ENCODE measurements around the gene PARVB. TPM values are rescaled to one million over a fixed set of nuclear protein-coding genes. Genes with fewer than 3 reads are reported as not detected.

Gene PARVB
- total and polyA plus RNA-seq, 9 of the 15 experiments (the other 6 are each of a cell fraction or from before 2014, with no cell fraction given), result 1.1 to 59.2 (median 29.2) TPM

DNA sequence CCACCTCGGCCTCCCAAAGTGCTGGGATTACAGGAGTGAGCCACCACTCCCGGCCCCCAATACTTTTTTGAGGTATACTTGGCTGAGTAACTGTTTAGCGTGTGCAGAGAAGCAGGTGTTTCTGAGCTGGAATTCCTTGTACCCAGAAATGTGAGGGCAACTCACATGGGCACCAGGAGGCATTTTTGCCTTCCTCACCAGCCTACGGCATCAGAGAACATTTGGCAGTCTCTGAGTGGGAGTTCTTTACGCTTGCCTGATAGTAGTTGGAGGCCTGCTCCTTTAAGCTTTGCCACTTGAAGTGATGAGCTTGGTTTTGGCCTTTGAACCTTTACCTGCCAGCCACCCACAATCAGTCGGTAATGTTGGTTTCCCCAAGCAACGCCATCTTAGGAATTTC, 9.2 kb downstream of the PARVB start:
- ChIA-PET CTCF (ENCODE audit: low intra/inter-chr PET ratio) (no interaction called here), POLR2A (interaction anchor here (0.6 kb wide), 1 partner anchor 21 kb away, joined by 3 read pairs; no protein-coding TSS in a partner anchor)
- 90% methylated on average over 5 of the region's 7 CpGs for WGBS (ENCODE audit: insufficient coverage, low coverage, missing lambda C conversion rate)
- peaks cover 6% of the 10 kb centered on the region; the same call in 2 of the 3 replicates for H3K36me3 ChIP-seq (ENCODE audit: control insufficient read depth, insufficient read depth, low read length)
- H4K20me1 ChIP-seq (replicated peaks; ENCODE audit: control insufficient read depth, insufficient read depth, low read length), result 0 out of 2 replicates have a peak, but pooled peaks cover 2% of the 10 kb centered on the region
- no peak overlapping the region for H3K4me3 ChIP-seq
- BruUV-seq (replicated peaks), result no TSS peak
- in situ Hi-C loops (cut with MboI) (no loop called here), intact Hi-C loops (cut with micrococcal nuclease) (no loop called here)
- H3K4me1 ChIP-seq (replicated peaks in 1 of 2; ENCODE audit: control insufficient read depth in 2 of 2, insufficient read depth in 2 of 2, low read length in 2 of 2), result peaks cover 14 to 15% of the 10 kb centered on the region in 2 experiments
- no peak overlapping the region for H3K4me2 ChIP-seq (ENCODE audit: insufficient read depth, low read length)
- no peak overlapping the region for H3K27ac ChIP-seq (ENCODE audit: extremely low read depth, low read depth, low read length)
- DNase-seq (ENCODE audit: extremely low read depth in 1 of 4, low spot score in 3 of 4), result no peak
- no peaks in the 10 kb centered on the region for H3K27me3 ChIP-seq (ENCODE audit: control insufficient read depth in 2 of 2, insufficient read depth in 2 of 2, low read length in 2 of 2)
- no peak for ATAC-seq
- peaks cover 61% of the 10 kb centered on the region for H3K79me2 ChIP-seq (ENCODE audit: control insufficient read depth, insufficient read depth, low read length)
- H3K9ac ChIP-seq (ENCODE audit: insufficient read depth in 1 of 2, low read depth in 2 of 2, low read length in 2 of 2), result no peak overlapping the region
- no peak overlapping the region for H2AFZ ChIP-seq (ENCODE audit: low read depth, low read length)
- no peak for FAIRE-seq
- peaks cover 2% of the 10 kb centered on the region for H3K9me1 ChIP-seq (ENCODE audit: control insufficient read depth, insufficient read depth, low read length)
- H3K9me3 ChIP-seq (replicated peaks; ENCODE audit: control insufficient read depth, insufficient read depth, low read depth, low read length), result no peaks in the 10 kb centered on the region
- no peak for TF ChIP-seq MAFG (tag; conservative IDR thresholded peaks at IDR 0.05)
- TF ChIP-seq, protein P1, sequence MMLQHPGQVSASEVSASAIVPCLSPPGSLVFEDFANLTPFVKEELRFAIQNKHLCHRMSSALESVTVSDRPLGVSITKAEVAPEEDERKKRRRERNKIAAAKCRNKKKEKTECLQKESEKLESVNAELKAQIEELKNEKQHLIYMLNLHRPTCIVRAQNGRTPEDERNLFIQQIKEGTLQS (IDR thresholded peaks at IDR 0.05), result no peak
- TF ChIP-seq, protein P1 (CRISPR knock-in tag; conservative IDR thresholded peaks at IDR 0.05), result no peak
- TF ChIP-seq, protein P2, sequence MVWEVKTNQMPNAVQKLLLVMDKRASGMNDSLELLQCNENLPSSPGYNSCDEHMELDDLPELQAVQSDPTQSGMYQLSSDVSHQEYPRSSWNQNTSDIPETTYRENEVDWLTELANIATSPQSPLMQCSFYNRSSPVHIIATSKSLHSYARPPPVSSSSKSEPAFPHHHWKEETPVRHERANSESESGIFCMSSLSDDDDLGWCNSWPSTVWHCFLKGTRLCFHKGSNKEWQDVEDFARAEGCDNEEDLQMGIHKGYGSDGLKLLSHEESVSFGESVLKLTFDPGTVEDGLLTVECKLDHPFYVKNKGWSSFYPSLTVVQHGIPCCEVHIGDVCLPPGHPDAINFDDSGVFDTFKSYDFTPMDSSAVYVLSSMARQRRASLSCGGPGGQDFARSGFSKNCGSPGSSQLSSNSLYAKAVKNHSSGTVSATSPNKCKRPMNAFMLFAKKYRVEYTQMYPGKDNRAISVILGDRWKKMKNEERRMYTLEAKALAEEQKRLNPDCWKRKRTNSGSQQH (CRISPR knock-in tag; IDR thresholded peaks at IDR 0.05), result no peak
- TF ChIP-seq, protein P3, sequence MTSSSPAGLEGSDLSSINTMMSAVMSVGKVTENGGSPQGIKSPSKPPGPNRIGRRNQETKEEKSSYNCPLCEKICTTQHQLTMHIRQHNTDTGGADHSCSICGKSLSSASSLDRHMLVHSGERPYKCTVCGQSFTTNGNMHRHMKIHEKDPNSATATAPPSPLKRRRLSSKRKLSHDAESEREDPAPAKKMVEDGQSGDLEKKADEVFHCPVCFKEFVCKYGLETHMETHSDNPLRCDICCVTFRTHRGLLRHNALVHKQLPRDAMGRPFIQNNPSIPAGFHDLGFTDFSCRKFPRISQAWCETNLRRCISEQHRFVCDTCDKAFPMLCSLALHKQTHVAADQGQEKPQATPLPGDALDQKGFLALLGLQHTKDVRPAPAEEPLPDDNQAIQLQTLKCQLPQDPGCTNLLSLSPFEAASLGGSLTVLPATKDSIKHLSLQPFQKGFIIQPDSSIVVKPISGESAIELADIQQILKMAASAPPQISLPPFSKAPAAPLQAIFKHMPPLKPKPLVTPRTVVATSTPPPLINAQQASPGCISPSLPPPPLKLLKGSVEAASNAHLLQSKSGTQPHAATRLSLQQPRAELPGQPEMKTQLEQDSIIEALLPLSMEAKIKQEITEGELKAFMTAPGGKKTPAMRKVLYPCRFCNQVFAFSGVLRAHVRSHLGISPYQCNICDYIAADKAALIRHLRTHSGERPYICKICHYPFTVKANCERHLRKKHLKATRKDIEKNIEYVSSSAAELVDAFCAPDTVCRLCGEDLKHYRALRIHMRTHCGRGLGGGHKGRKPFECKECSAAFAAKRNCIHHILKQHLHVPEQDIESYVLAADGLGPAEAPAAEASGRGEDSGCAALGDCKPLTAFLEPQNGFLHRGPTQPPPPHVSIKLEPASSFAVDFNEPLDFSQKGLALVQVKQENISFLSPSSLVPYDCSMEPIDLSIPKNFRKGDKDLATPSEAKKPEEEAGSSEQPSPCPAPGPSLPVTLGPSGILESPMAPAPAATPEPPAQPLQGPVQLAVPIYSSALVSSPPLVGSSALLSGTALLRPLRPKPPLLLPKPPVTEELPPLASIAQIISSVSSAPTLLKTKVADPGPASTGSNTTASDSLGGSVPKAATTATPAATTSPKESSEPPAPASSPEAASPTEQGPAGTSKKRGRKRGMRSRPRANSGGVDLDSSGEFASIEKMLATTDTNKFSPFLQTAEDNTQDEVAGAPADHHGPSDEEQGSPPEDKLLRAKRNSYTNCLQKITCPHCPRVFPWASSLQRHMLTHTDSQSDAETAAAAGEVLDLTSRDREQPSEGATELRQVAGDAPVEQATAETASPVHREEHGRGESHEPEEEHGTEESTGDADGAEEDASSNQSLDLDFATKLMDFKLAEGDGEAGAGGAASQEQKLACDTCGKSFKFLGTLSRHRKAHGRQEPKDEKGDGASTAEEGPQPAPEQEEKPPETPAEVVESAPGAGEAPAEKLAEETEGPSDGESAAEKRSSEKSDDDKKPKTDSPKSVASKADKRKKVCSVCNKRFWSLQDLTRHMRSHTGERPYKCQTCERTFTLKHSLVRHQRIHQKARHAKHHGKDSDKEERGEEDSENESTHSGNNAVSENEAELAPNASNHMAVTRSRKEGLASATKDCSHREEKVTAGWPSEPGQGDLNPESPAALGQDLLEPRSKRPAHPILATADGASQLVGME (CRISPR knock-in tag; IDR thresholded peaks at IDR 0.05), result no peak
- TF ChIP-seq SIX5 (IDR thresholded peaks at IDR 0.05; ENCODE audit: borderline replicate concordance in 1 of 2, insufficient read depth in 1 of 2, low read depth in 1 of 2, low read length in 2 of 2), result no peak
- no peak for TF ChIP-seq MTF1 (CRISPR knock-in tag; IDR thresholded peaks at IDR 0.05; ENCODE audit: borderline replicate concordance)
- TF ChIP-seq ADNP (tag; IDR thresholded peaks at IDR 0.05), result no peak
- TF ChIP-seq ZKSCAN3 (CRISPR knock-in tag; IDR thresholded peaks at IDR 0.05), result no peak
- TF ChIP-seq DDX20 (tag; IDR thresholded peaks at IDR 0.05; ENCODE audit: low read depth), result no peak
- TF ChIP-seq PHF20 (IDR thresholded peaks at IDR 0.05; ENCODE audit: partially characterized antibody), result no peak
- TF ChIP-seq NR2F6 (CRISPR knock-in tag; IDR thresholded peaks at IDR 0.05), result no peak
- no peak for TF ChIP-seq ZNF695 (CRISPR knock-in tag; IDR thresholded peaks at IDR 0.05)
- TF ChIP-seq, protein P4, sequence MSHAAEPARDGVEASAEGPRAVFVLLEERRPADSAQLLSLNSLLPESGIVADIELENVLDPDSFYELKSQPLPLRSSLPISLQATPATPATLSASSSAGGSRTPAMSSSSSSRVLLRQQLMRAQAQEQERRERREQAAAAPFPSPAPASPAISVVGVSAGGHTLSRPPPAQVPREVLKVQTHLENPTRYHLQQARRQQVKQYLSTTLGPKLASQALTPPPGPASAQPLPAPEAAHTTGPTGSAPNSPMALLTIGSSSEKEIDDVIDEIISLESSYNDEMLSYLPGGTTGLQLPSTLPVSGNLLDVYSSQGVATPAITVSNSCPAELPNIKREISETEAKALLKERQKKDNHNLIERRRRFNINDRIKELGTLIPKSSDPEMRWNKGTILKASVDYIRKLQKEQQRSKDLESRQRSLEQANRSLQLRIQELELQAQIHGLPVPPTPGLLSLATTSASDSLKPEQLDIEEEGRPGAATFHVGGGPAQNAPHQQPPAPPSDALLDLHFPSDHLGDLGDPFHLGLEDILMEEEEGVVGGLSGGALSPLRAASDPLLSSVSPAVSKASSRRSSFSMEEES (CRISPR knock-in tag; IDR thresholded peaks at IDR 0.05), result no peak
